GM12878 (cell line): ENCODE results near the gene LANCL2. TPM values are rescaled to one million over a fixed set of nuclear protein-coding genes. Genes with fewer than 3 reads are reported as not detected.

Source experiments
- ATF7 ChIP-seq: fragments of 450-650 bp; IDR thresholded peaks from 2 replicates; pipeline ENCODE4 v1.6.1; 2016; ENCODE audit warnings: low read depth, mild to moderate bottlenecking
- BACH1 ChIP-seq: fragments of 450-650 bp; IDR thresholded peaks from 2 replicates; pipeline ENCODE4 v1.6.1; 2017; ENCODE audit warnings: mild to moderate bottlenecking, borderline replicate concordance
- BCL3 ChIP-seq: IDR thresholded peaks from 2 replicates; pipeline ENCODE4 v1.6.1; 2011; ENCODE audit warnings: borderline replicate concordance, low read depth, mild to moderate bottlenecking, moderate library complexity, low read length; ENCODE audit not compliant: insufficient read depth, poor library complexity, severe bottlenecking
- CBX3 ChIP-seq: fragments of 200-600 bp; sonication (generic); IDR thresholded peaks from 2 replicates; pipeline ENCODE4 v1.6.1; 2016; ENCODE audit warnings: low read depth, borderline replicate concordance
- CREM ChIP-seq: IDR thresholded peaks from 2 replicates; pipeline ENCODE4 v1.6.1; 2014; ENCODE audit warnings: antibody characterized with exemption, low read depth
- DPF2 ChIP-seq: fragments of 450-650 bp; IDR thresholded peaks from 2 replicates; pipeline ENCODE4 v1.6.1; 2017; ENCODE audit warnings: mild to moderate bottlenecking
- EP300 ChIP-seq, 2 experiments: fragments of 150-350 bp in 1 of 2; IDR thresholded peaks; 2 replicates each; pipeline ENCODE4 v1.6.1; 2011 to 2012; ENCODE audit warnings: low read depth in 2 of 2, low read length in 2 of 2, borderline replicate concordance in 1 of 2, improper control_type of control experiment in 1 of 2, inconsistent platforms in 1 of 2; ENCODE audit not compliant: control insufficient read depth in 1 of 2
- ESRRA ChIP-seq: IDR thresholded peaks from 2 replicates; pipeline ENCODE4 v1.6.1; 2012; ENCODE audit warnings: mild to moderate bottlenecking, low read length, improper control_type of control experiment
- EZH2 ChIP-seq: IDR thresholded peaks from 2 replicates; pipeline ENCODE4 v1.6.1; 2012; ENCODE audit warnings: low read depth, mild to moderate bottlenecking, control low read depth, inconsistent platforms, low read length, borderline replicate concordance; ENCODE audit not compliant: control insufficient read depth
- GABPA ChIP-seq: IDR thresholded peaks from 2 replicates; pipeline ENCODE4 v1.6.1; 2014; ENCODE audit warnings: antibody characterized with exemption, low read depth, mild to moderate bottlenecking, inconsistent platforms
- NR2F1 ChIP-seq: fragments of 450-650 bp; conservative IDR thresholded peaks from 2 replicates; pipeline ENCODE4 v1.6.1; 2017; ENCODE audit warnings: mild to moderate bottlenecking
- PAX8 ChIP-seq: fragments of 450-650 bp; IDR thresholded peaks from 2 replicates; pipeline ENCODE4 v1.6.1; 2017; ENCODE audit warnings: mild to moderate bottlenecking, moderate library complexity
- PKNOX1 ChIP-seq: fragments of 450-650 bp; IDR thresholded peaks from 2 replicates; pipeline ENCODE4 v1.6.1; 2016; ENCODE audit warnings: mild to moderate bottlenecking
- PML ChIP-seq: IDR thresholded peaks from 2 replicates; pipeline ENCODE4 v1.6.1; 2012; ENCODE audit warnings: low read length, inconsistent platforms
- RAD21 ChIP-seq: IDR thresholded peaks from 2 replicates; pipeline ENCODE4 v1.6.1; 2011; ENCODE audit warnings: mild to moderate bottlenecking, low read depth, low read length, moderate library complexity; ENCODE audit not compliant: insufficient read depth
- SIX5 ChIP-seq: IDR thresholded peaks from 2 replicates; pipeline ENCODE4 v1.6.1; 2011; ENCODE audit warnings: mild to moderate bottlenecking, low read depth, low read length, moderate library complexity; ENCODE audit not compliant: severe bottlenecking
- SP1 ChIP-seq: IDR thresholded peaks from one replicate; pipeline ENCODE4 v1.6.1; 2011; ENCODE audit warnings: low read depth, low read length
- SPI1 ChIP-seq: IDR thresholded peaks from 2 replicates; pipeline ENCODE4 v1.6.1; 2011; ENCODE audit warnings: low read depth, mild to moderate bottlenecking, low read length, moderate library complexity, borderline replicate concordance; ENCODE audit not compliant: insufficient read depth
- SRF ChIP-seq, 2 experiments: IDR thresholded peaks; 2 replicates each; pipeline ENCODE4 v1.6.1; 2011; ENCODE audit warnings: low read depth in 2 of 2, low read length in 2 of 2, mild to moderate bottlenecking in 1 of 2, moderate library complexity in 1 of 2
- STAT3 ChIP-seq: IDR thresholded peaks from 2 replicates; pipeline ENCODE4 v1.6.1; 2011; ENCODE audit warnings: low read depth, low read length, improper control_type of control experiment
- WRNIP1 ChIP-seq: IDR thresholded peaks from 2 replicates; pipeline ENCODE4 v1.6.1; 2011; ENCODE audit warnings: low read depth, low read length, improper control_type of control experiment, borderline replicate concordance
- ZNF592 ChIP-seq: fragments of 450-650 bp; IDR thresholded peaks from 2 replicates; pipeline ENCODE4 v1.6.1; 2017; ENCODE audit warnings: mild to moderate bottlenecking, moderate library complexity
- polyA plus RNA-seq, 11 experiments: library from polyadenylated mRNA; depleted of rRNA in 4 of 11; unstranded in 6 of 11; stranded (reverse) in 5 of 11; fragments of >200 nt; fragmentation: Nextera tagmentation in 4 of 11; fragmentation: Illumina TruSeq in 1 of 11; extraction: Ambion mirVana in 4 of 11; extraction: Trizol in 1 of 11; gene quantifications; 1 replicate in 1 of 11; 2 replicates in 10 of 11; pipeline versions ENCODE4 v1.2.1 to v1.2.3, GENCODE V29; 2011 to 2016; ENCODE audit warnings: inconsistent platforms in 2 of 11, missing spikeins in 2 of 11, low read depth in 1 of 11
- total RNA-seq, 4 experiments: library from RNA; depleted of rRNA in 3 of 4; stranded (reverse); fragments of >200 nt in 3 of 4; fragmentation: Illumina TruSeq in 1 of 4; extraction: Trizol in 1 of 4; gene quantifications; 2 replicates each; pipeline versions ENCODE4 v1.2.1 to v1.2.3, GENCODE V29; 2013 to 2021
- TF ChIP-seq, protein P1 (sequence below): IDR thresholded peaks from 2 replicates; pipeline ENCODE4 v1.6.1; 2012; ENCODE audit warnings: low read depth, low read length, improper control_type of control experiment
- TF ChIP-seq, protein P2 (sequence below): IDR thresholded peaks from 2 replicates; pipeline ENCODE4 v1.6.1; 2012; ENCODE audit warnings: low read depth, low read length, improper control_type of control experiment

LANCL2 gene
- total and polyA plus RNA-seq, 10 of the 15 experiments (the other 5 are each of a cell fraction or from before 2014, with no cell fraction given), result 8.1 to 28.6 (median 16.4) TPM

- no peak for TF ChIP-seq SIX5
- TF ChIP-seq NR2F1, result no peak
- TF ChIP-seq PAX8, result no peak
- TF ChIP-seq DPF2, result no peak
- TF ChIP-seq BCL3, result no peak
- TF ChIP-seq EZH2, result no peak
- no peak for TF ChIP-seq BACH1
- TF ChIP-seq SPI1, result no peak
- no peak for TF ChIP-seq STAT3
- no peak for TF ChIP-seq EP300 (IDR thresholded peaks at IDR 0.05; ENCODE audit: borderline replicate concordance in 1 of 2, control insufficient read depth in 1 of 2, low read depth in 2 of 2, low read length in 2 of 2)
- no peak for TF ChIP-seq CBX3
- TF ChIP-seq, protein P1, sequence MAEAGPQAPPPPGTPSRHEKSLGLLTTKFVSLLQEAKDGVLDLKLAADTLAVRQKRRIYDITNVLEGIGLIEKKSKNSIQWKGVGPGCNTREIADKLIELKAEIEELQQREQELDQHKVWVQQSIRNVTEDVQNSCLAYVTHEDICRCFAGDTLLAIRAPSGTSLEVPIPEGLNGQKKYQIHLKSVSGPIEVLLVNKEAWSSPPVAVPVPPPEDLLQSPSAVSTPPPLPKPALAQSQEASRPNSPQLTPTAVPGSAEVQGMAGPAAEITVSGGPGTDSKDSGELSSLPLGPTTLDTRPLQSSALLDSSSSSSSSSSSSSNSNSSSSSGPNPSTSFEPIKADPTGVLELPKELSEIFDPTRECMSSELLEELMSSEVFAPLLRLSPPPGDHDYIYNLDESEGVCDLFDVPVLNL, result no peak
- no peak for TF ChIP-seq ZNF592
- 0 out of 4 replicates have a peak, but pooled peaks of 1 of the 2 experiments have one; percentile 6 for TF ChIP-seq SRF (IDR thresholded peaks at IDR 0.05; ENCODE audit: low read depth in 2 of 2, low read length in 2 of 2)
- no peak for TF ChIP-seq GABPA
- TF ChIP-seq PML, result peak; percentile 31; the same call in 1 of the 2 replicates
- no peak for TF ChIP-seq CREM
- no peak for TF ChIP-seq RAD21
- TF ChIP-seq, protein P2, sequence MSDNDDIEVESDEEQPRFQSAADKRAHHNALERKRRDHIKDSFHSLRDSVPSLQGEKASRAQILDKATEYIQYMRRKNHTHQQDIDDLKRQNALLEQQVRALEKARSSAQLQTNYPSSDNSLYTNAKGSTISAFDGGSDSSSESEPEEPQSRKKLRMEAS, result no peak
- TF ChIP-seq WRNIP1, result no peak
- no peak for TF ChIP-seq ESRRA
- no peak for TF ChIP-seq ATF7
- TF ChIP-seq PKNOX1, result no peak
- TF ChIP-seq SP1, result no peak
Observed at GRCh38 chr7:55366461-55367070, 1.4 kb downstream of the LANCL2 start (continued).
